GM23338 (cell line): Measurements from ENCODE around the gene ARHGEF11. TPM values are rescaled to one million over a fixed set of nuclear protein-coding genes. Genes with fewer than 3 reads are reported as not detected.
A peak's percentile ranks its signal among the peaks of the same experiment; 100 is the strongest.

Experiments used
- ATAC-seq: fragments of 200-7000 bp; cut with Tn5 transposase; 3 replicates; pipeline ENCODE4 v1.9.1; 2020
- DNase-seq: peaks from one replicate; pipeline ENCODE4 v3.0.0-alpha.2; 2015; ENCODE audit warnings: low spot score
- H2AFZ ChIP-seq: fragments of 200-600 bp; sonication (generic); 2 replicates; pipeline ENCODE4 v1.8.0; 2016; ENCODE audit warnings: antibody characterized with exemption, mild to moderate bottlenecking, moderate library complexity
- H3F3A ChIP-seq: fragments of 200-600 bp; sonication (generic); replicated peaks from 2 replicates; pipeline ENCODE4 v1.8.0; 2017; ENCODE audit warnings: antibody characterized with exemption, mixed run types, low read depth
- H3K27ac ChIP-seq: fragments of 200-600 bp; sonication (generic); 2 replicates; pipeline ENCODE4 v1.6.1; 2016; ENCODE audit warnings: low read depth
- H3K27me3 ChIP-seq: fragments of 200-600 bp; sonication (generic); 2 replicates; pipeline ENCODE4 v1.8.0; 2016; ENCODE audit warnings: mild to moderate bottlenecking, mixed run types, moderate library complexity; ENCODE audit not compliant: insufficient read depth
- H3K36me3 ChIP-seq: fragments of 200-600 bp; sonication (generic); 2 replicates; pipeline ENCODE4 v1.8.0; 2016; ENCODE audit warnings: mild to moderate bottlenecking; ENCODE audit not compliant: insufficient read depth
- H3K4me1 ChIP-seq: fragments of 200-600 bp; sonication (generic); 2 replicates; pipeline ENCODE4 v1.8.0; 2016; ENCODE audit warnings: mild to moderate bottlenecking, moderate library complexity; ENCODE audit not compliant: insufficient read depth
- H3K4me2 ChIP-seq: fragments of 200-600 bp; sonication (generic); 2 replicates; pipeline ENCODE4 v1.7.1; 2017; ENCODE audit warnings: mixed run types
- H3K4me3 ChIP-seq: fragments of 200-600 bp; sonication (generic); 2 replicates; pipeline ENCODE4 v1.6.1; 2016; ENCODE audit warnings: mixed run types
- H3K79me2 ChIP-seq: fragments of 200-600 bp; sonication (generic); replicated peaks from 2 replicates; pipeline ENCODE4 v1.8.0; 2017; ENCODE audit warnings: mild to moderate bottlenecking; ENCODE audit not compliant: insufficient read depth
- H3K9me2 ChIP-seq: fragments of 200-600 bp; sonication (generic); 2 replicates; pipeline ENCODE4 v1.8.0; 2017; ENCODE audit not compliant: insufficient read depth
- H4K20me1 ChIP-seq: fragments of 200-600 bp; sonication (generic); replicated peaks from 2 replicates; pipeline ENCODE4 v1.8.0; 2017; ENCODE audit warnings: mild to moderate bottlenecking; ENCODE audit not compliant: insufficient read depth
- H3K27ac Mint-ChIP-seq: 2 replicates; pipeline ENCODE4 v1.8.0; 2020; ENCODE audit warnings: inconsistent platforms, mild to moderate bottlenecking, moderate library complexity, mixed read lengths
- H3K27me3 Mint-ChIP-seq: 3 replicates; pipeline ENCODE4 v1.8.0; 2022; ENCODE audit warnings: low read depth, mild to moderate bottlenecking, moderate library complexity, mixed read lengths, inconsistent platforms; ENCODE audit not compliant: insufficient read depth, poor library complexity
- H3K36me3 Mint-ChIP-seq: 3 replicates; pipeline ENCODE4 v1.8.0; 2021; ENCODE audit warnings: low read depth, mild to moderate bottlenecking, inconsistent platforms, moderate library complexity, mixed read lengths
- H3K4me1 Mint-ChIP-seq: 3 replicates; pipeline ENCODE4 v1.8.0; 2020; ENCODE audit warnings: mild to moderate bottlenecking, inconsistent platforms, mixed read lengths
- H3K4me3 Mint-ChIP-seq: 3 replicates; pipeline ENCODE4 v1.8.0; 2021; ENCODE audit warnings: moderate library complexity, mild to moderate bottlenecking, inconsistent platforms, mixed read lengths
- H3K9me3 Mint-ChIP-seq: 3 replicates; pipeline ENCODE4 v1.8.0; 2020; ENCODE audit warnings: moderate library complexity, mild to moderate bottlenecking, inconsistent platforms, mixed read lengths
- CREB1 ChIP-seq: fragments of 250-450 bp; sonication (Bioruptor Pico); IDR thresholded peaks from 2 replicates; pipeline ENCODE4 v1.5.0; 2020; ENCODE audit warnings: low read depth, mild to moderate bottlenecking, moderate library complexity
- EZH2 ChIP-seq: fragments of 200-600 bp; sonication (generic); IDR thresholded peaks from one replicate; pipeline ENCODE4 v1.8.0; 2017; ENCODE audit warnings: antibody characterized with exemption, mild to moderate bottlenecking, low read depth; ENCODE audit not compliant: unreplicated experiment
- EZH2phosphoT487 ChIP-seq: fragments of 200-600 bp; sonication (generic); IDR thresholded peaks from one replicate; pipeline ENCODE4 v1.8.1; 2018; ENCODE audit warnings: antibody characterized with exemption; ENCODE audit not compliant: unreplicated experiment
- JUNB ChIP-seq: IDR thresholded peaks from one replicate; pipeline ENCODE4 v1.6.1; 2016; ENCODE audit warnings: antibody characterized with exemption; ENCODE audit not compliant: unreplicated experiment
- NANOG ChIP-seq: IDR thresholded peaks from 2 replicates; pipeline ENCODE4 v1.6.1; 2016; ENCODE audit warnings: antibody characterized with exemption, borderline replicate concordance
- ZNF114 ChIP-seq: fragments of 250-450 bp; sonication (Bioruptor Pico); IDR thresholded peaks from 2 replicates; pipeline ENCODE4 v1.5.0; 2020; ENCODE audit warnings: mild to moderate bottlenecking, moderate library complexity
- ZNF331 ChIP-seq: fragments of 250-450 bp; sonication (Bioruptor Pico); IDR thresholded peaks from 2 replicates; pipeline ENCODE4 v1.5.0; 2020; ENCODE audit warnings: low read depth, mild to moderate bottlenecking, moderate library complexity
- polyA plus RNA-seq: library from polyadenylated mRNA; unstranded; fragments of >200 nt; fragmentation: Nextera tagmentation; extraction: Ambion mirVana; gene quantifications from 2 replicates; pipeline ENCODE4 v1.2.1, GENCODE V29; 2016
- total RNA-seq: library from RNA; depleted of rRNA; stranded (reverse); fragments of >200 nt; shearing (Covaris generic); gene quantifications from 2 replicates; pipeline ENCODE4 v1.2.3, GENCODE V29; 2014
- TF ChIP-seq, protein P1 (sequence below): IDR thresholded peaks from one replicate; pipeline ENCODE4 v1.6.1; 2018; ENCODE audit warnings: antibody characterized with exemption; ENCODE audit not compliant: unreplicated experiment
- TF ChIP-seq, protein P2 (sequence below): IDR thresholded peaks from 2 replicates; pipeline ENCODE4 v1.6.1; 2016; ENCODE audit warnings: antibody characterized with exemption
- TF ChIP-seq, protein P3 (sequence below): fragments of 250-450 bp; sonication (Bioruptor Pico); IDR thresholded peaks from 2 replicates; pipeline ENCODE4 v1.5.0; 2020; ENCODE audit warnings: mild to moderate bottlenecking, moderate library complexity
- TF ChIP-seq, protein P4 (sequence below), 2 experiments: fragments of 200-600 bp in 1 of 2; sonication (generic) in 1 of 2; conservative IDR thresholded peaks; 2 replicates each; pipeline versions ENCODE4 v1.5.1 to v1.6.1; 2016 to 2017; ENCODE audit warnings: antibody characterized with exemption in 2 of 2, low read depth in 2 of 2, mild to moderate bottlenecking in 2 of 2, moderate library complexity in 1 of 2

The ARHGEF11 gene
- total and polyA plus RNA-seq, 2 experiments from 2014 or later, result 12.3 to 33.7 TPM

DNA sequence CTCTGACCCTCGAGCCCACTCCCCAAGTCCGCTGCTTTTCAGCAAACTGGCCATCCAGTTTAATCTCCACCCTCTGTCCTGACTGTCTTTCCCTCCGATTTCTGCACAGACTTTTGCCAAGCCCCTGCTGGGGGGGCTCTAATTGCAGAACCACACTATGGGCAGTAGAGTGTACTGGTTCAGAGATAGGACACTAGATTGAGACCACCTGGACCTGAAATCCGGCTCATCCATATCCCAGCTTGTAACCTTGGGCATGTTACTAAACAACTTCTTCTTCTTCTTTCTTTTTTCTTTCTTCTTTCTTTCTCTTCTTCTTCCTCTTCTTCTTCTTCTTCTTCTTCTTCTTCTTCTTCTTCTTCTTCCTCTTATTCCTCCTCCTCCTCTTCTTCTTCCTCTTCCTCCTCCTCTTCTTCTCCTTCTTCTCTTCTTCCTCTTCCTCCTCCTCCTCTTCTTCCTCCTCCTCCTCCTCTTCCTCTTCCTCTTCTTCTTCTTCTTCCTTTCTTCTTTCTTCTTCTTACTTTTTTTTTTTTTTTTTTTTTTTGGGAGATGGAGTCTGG is 117.4 kb downstream of the ARHGEF11 start (continued):
- TF ChIP-seq, protein P1, sequence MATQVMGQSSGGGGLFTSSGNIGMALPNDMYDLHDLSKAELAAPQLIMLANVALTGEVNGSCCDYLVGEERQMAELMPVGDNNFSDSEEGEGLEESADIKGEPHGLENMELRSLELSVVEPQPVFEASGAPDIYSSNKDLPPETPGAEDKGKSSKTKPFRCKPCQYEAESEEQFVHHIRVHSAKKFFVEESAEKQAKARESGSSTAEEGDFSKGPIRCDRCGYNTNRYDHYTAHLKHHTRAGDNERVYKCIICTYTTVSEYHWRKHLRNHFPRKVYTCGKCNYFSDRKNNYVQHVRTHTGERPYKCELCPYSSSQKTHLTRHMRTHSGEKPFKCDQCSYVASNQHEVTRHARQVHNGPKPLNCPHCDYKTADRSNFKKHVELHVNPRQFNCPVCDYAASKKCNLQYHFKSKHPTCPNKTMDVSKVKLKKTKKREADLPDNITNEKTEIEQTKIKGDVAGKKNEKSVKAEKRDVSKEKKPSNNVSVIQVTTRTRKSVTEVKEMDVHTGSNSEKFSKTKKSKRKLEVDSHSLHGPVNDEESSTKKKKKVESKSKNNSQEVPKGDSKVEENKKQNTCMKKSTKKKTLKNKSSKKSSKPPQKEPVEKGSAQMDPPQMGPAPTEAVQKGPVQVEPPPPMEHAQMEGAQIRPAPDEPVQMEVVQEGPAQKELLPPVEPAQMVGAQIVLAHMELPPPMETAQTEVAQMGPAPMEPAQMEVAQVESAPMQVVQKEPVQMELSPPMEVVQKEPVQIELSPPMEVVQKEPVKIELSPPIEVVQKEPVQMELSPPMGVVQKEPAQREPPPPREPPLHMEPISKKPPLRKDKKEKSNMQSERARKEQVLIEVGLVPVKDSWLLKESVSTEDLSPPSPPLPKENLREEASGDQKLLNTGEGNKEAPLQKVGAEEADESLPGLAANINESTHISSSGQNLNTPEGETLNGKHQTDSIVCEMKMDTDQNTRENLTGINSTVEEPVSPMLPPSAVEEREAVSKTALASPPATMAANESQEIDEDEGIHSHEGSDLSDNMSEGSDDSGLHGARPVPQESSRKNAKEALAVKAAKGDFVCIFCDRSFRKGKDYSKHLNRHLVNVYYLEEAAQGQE, result no peak
- no peak for TF ChIP-seq EZH2phosphoT487
- TF ChIP-seq, protein P2, sequence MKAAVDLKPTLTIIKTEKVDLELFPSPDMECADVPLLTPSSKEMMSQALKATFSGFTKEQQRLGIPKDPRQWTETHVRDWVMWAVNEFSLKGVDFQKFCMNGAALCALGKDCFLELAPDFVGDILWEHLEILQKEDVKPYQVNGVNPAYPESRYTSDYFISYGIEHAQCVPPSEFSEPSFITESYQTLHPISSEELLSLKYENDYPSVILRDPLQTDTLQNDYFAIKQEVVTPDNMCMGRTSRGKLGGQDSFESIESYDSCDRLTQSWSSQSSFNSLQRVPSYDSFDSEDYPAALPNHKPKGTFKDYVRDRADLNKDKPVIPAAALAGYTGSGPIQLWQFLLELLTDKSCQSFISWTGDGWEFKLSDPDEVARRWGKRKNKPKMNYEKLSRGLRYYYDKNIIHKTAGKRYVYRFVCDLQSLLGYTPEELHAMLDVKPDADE, result no peak

DNA sequence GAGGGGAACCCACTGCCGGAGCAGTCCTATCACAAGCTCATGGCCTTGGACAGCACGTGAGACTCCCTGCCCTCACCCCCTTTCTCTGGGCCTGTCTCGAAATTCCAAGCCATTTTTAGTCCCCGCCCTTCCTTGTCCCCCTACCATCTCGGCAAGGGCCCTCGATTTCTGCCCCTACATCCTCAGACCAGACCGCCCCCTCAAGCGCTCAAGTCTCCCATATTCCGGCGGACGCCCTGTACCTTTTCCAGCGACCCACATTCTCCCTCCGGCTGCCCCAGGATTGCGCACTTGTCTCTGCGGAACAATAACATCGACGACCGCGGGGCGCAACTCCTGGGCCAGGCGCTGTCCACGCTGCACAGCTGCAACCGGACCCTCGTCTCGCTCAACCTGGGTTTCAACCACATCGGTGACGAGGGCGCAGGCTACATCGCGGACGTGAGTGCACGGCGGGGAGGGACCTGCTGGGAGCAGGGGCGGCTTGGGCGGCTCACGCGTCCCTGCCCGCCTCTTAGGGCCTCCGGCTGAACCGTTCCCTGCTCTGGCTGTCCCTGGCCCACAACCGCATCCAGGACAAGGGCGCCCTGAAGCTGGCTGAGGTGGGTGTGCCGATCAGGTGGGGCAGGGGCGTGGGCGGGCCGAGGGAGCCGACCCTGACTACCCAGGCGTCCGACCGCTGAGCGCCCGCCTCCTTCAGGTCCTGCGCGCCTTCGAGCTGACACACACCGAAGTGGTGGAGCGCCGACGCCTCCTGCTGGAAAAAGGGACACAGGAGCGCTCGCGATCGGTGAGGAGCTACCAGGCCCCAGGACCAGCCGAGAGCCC is 118.1 kb downstream of the ARHGEF11 start:
- H3K4me1 ChIP-seq, result peaks cover 13% of the 10 kb centered on the region; the same call in 1 of the 2 replicates
- H3K4me3 ChIP-seq, result peak overlapping the region; percentile 75
- Mint-ChIP-seq H3K27me3 (peaks cover 81% of the 10 kb centered on the region), H3K4me3 (peak overlapping the region; percentile 70), H3K9me3 (no peaks in the 10 kb centered on the region; the same call in 1 of the 3 replicates), H3K36me3 (no peaks in the 10 kb centered on the region), H3K4me1 (peaks cover 31% of the 10 kb centered on the region), H3K27ac (no peak overlapping the region)
- no peaks in the 10 kb centered on the region for H3K79me2 ChIP-seq
- H3K9me2 ChIP-seq, result no peaks in the 10 kb centered on the region
- peaks cover 89% of the 10 kb centered on the region for H3K27me3 ChIP-seq
- no peak overlapping the region for H3K27ac ChIP-seq
- no peaks in the 10 kb centered on the region for H3K36me3 ChIP-seq
- peaks cover 9% of the 10 kb centered on the region; the same call in 1 of the 2 replicates for H3F3A ChIP-seq
- H3K4me2 ChIP-seq, result peak overlapping the region; percentile 96
- H2AFZ ChIP-seq, result peak overlapping the region; percentile 97
- ATAC-seq (peak; percentile 75), DNase-seq (peak; percentile 97)
- H4K20me1 ChIP-seq, result no peaks in the 10 kb centered on the region
- TF ChIP-seq JUNB (peak; percentile 45), EZH2phosphoT487 (peak; percentile 72), ZNF331 (CRISPR knock-in tag) (no peak), ZNF114 (no peak), EZH2 (no peak), CREB1 (CRISPR knock-in tag) (no peak), NANOG (no peak)
- TF ChIP-seq, protein P3, sequence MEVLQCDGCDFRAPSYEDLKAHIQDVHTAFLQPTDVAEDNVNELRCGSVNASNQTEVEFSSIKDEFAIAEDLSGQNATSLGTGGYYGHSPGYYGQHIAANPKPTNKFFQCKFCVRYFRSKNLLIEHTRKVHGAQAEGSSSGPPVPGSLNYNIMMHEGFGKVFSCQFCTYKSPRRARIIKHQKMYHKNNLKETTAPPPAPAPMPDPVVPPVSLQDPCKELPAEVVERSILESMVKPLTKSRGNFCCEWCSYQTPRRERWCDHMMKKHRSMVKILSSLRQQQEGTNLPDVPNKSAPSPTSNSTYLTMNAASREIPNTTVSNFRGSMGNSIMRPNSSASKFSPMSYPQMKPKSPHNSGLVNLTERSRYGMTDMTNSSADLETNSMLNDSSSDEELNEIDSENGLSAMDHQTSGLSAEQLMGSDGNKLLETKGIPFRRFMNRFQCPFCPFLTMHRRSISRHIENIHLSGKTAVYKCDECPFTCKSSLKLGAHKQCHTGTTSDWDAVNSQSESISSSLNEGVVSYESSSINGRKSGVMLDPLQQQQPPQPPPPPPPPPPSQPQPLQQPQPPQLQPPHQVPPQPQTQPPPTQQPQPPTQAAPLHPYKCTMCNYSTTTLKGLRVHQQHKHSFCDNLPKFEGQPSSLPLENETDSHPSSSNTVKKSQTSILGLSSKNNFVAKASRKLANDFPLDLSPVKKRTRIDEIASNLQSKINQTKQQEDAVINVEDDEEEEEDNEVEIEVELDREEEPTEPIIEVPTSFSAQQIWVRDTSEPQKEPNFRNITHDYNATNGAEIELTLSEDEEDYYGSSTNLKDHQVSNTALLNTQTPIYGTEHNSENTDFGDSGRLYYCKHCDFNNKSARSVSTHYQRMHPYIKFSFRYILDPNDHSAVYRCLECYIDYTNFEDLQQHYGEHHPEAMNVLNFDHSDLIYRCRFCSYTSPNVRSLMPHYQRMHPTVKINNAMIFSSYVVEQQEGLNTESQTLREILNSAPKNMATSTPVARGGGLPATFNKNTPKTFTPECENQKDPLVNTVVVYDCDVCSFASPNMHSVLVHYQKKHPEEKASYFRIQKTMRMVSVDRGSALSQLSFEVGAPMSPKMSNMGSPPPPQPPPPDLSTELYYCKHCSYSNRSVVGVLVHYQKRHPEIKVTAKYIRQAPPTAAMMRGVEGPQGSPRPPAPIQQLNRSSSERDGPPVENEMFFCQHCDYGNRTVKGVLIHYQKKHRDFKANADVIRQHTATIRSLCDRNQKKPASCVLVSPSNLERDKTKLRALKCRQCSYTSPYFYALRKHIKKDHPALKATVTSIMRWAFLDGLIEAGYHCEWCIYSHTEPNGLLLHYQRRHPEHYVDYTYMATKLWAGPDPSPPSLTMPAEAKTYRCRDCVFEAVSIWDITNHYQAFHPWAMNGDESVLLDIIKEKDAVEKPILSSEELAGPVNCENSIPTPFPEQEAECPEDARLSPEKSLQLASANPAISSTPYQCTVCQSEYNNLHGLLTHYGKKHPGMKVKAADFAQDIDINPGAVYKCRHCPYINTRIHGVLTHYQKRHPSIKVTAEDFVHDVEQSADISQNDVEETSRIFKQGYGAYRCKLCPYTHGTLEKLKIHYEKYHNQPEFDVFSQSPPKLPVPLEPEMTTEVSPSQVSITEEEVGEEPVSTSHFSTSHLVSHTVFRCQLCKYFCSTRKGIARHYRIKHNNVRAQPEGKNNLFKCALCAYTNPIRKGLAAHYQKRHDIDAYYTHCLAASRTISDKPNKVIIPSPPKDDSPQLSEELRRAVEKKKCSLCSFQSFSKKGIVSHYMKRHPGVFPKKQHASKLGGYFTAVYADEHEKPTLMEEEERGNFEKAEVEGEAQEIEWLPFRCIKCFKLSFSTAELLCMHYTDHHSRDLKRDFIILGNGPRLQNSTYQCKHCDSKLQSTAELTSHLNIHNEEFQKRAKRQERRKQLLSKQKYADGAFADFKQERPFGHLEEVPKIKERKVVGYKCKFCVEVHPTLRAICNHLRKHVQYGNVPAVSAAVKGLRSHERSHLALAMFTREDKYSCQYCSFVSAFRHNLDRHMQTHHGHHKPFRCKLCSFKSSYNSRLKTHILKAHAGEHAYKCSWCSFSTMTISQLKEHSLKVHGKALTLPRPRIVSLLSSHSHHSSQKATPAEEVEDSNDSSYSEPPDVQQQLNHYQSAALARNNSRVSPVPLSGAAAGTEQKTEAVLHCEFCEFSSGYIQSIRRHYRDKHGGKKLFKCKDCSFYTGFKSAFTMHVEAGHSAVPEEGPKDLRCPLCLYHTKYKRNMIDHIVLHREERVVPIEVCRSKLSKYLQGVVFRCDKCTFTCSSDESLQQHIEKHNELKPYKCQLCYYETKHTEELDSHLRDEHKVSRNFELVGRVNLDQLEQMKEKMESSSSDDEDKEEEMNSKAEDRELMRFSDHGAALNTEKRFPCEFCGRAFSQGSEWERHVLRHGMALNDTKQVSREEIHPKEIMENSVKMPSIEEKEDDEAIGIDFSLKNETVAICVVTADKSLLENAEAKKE, result no peak
- TF ChIP-seq, protein P4, sequence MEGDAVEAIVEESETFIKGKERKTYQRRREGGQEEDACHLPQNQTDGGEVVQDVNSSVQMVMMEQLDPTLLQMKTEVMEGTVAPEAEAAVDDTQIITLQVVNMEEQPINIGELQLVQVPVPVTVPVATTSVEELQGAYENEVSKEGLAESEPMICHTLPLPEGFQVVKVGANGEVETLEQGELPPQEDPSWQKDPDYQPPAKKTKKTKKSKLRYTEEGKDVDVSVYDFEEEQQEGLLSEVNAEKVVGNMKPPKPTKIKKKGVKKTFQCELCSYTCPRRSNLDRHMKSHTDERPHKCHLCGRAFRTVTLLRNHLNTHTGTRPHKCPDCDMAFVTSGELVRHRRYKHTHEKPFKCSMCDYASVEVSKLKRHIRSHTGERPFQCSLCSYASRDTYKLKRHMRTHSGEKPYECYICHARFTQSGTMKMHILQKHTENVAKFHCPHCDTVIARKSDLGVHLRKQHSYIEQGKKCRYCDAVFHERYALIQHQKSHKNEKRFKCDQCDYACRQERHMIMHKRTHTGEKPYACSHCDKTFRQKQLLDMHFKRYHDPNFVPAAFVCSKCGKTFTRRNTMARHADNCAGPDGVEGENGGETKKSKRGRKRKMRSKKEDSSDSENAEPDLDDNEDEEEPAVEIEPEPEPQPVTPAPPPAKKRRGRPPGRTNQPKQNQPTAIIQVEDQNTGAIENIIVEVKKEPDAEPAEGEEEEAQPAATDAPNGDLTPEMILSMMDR (conservative IDR thresholded peaks at IDR 0.05; ENCODE audit: low read depth in 2 of 2), result peak; percentile 62 to 97
